Fibroblast of mammary gland (primary cell): Measurements from ENCODE around the gene KAT2A.

ENCODE experiments used
- DNase-seq: peaks from one replicate; pipeline ENCODE4 v3.0.0-alpha.2; 2010; ENCODE audit warnings: low read depth
- H3K4me3 ChIP-seq: 2 replicates; pipeline ENCODE4 v1.5.1; 2011; ENCODE audit warnings: low read depth, mild to moderate bottlenecking, low read length, moderate library complexity; ENCODE audit not compliant: control insufficient read depth
- CTCF ChIP-seq: conservative IDR thresholded peaks from 2 replicates; pipeline ENCODE4 v1.5.1; 2011; ENCODE audit warnings: low read depth, low read length, inconsistent platforms; ENCODE audit not compliant: control insufficient read depth, insufficient read depth

Gene KAT2A

GRCh38 chr17:42098730-42099399, 22.3 kb downstream of the KAT2A start:
- no peak for TF ChIP-seq CTCF
- H3K4me3 ChIP-seq = no peak overlapping the region
- DNase-seq = no peak

DNA sequence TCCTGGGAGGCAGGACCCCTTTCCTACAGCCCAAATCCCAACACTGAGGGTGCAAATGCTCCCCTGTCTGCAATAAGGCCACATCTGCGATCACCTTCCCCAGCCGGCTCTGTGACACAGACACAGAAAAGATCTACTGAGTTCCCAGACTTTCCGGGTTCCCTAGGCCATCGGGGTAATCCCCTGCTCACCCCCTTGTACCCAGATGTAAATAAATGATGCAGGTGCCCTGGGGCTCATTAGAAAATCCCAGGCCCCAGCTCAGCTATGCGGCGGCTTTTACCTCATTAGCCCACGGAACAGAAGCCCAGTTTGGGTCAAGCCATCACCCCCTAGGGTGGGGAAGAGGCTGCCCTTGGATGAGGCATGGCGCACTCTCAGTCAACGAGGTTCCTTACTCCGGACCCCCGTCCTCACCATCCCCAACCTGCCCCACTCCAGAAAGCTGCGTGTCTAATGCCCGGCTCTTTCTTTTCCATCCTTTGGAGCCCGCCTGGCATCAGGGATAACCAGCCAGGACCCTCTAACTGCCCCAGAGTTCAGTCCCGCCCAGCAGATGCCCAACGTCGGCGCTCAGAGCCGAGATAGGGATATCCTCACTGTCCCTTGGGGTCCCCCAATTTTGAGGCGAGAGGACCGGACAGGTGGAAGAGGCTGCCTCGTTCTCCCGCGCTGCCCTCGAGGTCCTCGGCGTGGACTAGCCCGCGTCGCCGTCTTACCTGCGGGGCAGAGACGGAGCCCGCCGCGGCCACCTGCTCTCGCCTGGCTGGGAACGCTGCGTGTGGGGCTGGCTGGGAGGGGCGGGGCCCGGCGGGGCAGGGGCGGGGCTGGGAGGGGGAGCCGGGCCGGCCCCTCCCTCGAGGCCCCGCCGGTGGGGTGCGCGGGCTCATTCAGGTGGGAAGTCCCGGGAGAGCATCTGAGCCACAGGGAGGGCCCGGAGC, 23.2 kb downstream of the KAT2A start, which contains the start of gene ZNF385C:
Gene ZNF385C (minus strand): TSS at position 783 of the 941 bp plus-strand sequence. CDS start 35,417 bp downstream, outside the sequence.
- H3K4me3 ChIP-seq = no peak within 1 kb of the TSS
- TF ChIP-seq CTCF = no peak
- no peak for DNase-seq

GRCh38 chr17:42096360-42097111, 24.6 kb downstream of the KAT2A start:
- no peak for DNase-seq

DNA sequence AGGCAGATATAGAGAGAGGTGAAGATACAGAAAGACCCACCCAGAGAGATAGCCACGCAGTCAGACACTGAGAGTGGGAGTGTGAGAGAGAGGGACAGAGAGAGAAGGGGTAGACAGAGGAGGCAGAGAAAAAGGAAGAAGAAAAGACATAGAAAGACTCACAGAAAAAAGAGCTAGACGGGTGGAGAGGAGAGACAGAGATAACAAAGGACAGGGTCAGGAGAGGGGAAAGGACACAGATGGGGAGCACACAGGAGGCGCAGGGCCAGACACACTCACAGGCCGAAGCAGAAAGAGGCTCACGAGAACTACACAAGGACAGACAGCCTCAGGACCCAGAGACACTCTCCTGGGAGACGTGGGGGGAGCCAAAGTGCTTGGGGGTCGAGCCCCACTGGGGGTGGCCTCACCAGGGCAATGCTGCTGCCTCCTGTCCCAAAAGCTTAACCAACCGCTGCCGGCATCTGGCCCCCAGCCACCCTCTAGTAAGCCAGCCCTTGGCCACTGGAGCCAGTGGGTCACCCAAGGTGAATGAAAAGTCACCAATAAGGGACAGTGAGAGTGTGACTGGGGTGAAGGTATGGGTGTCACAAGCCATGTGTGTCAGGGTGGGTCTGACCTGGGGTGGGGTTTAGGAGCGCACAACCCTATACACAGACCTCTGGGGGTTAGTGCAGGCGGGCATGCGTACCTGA, 26.6 kb downstream of the KAT2A start:
- no peak for TF ChIP-seq CTCF
- no peak for DNase-seq
- H3K4me3 ChIP-seq = no peak overlapping the region

More at GRCh38 chr17:42096360-42097111, 24.6 kb downstream of the KAT2A start:
- H3K4me3 ChIP-seq = no peak overlapping the region
- TF ChIP-seq CTCF = no peak

DNA sequence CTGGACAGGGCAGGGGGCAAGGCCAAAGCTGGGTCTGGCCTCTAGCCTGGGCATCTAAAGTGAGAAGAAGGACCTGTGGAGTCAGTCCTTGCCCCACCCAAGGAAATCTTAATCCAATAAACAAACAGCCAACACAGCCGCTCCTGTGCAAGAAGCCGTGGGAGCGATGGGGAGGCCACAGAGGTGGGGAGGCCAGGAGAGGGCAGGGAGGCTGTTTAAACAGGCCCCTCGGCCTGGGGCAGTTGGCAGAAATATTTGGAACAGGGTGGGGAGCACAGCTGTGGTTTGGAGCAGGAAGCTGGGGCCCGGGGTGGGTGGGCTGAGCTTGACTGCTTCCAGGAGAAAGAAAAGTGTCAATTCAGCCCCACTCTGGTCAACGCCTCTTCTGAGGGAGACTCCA, 28.2 kb downstream of the KAT2A start:
- no peak overlapping the region for H3K4me3 ChIP-seq
- DNase-seq = no peak
- TF ChIP-seq CTCF = no peak
